Fibroblast of pulmonary artery (primary cell): Measurements from ENCODE around the gene CHST15.

ENCODE experiments used
- DNase-seq: peaks from one replicate; pipeline ENCODE4 v3.0.0-alpha.2; 2010; ENCODE audit warnings: low read depth
- H3K4me3 ChIP-seq: replicated peaks from 2 replicates; pipeline ENCODE4 v1.5.1; 2011; ENCODE audit warnings: low read depth, mild to moderate bottlenecking, control low read depth, low read length, moderate library complexity
- CTCF ChIP-seq: IDR thresholded peaks from 2 replicates; pipeline ENCODE4 v1.5.1; 2011; ENCODE audit warnings: mild to moderate bottlenecking, control low read depth, low read length, inconsistent platforms; ENCODE audit errors: missing control alignments

CHST15 gene

DNA sequence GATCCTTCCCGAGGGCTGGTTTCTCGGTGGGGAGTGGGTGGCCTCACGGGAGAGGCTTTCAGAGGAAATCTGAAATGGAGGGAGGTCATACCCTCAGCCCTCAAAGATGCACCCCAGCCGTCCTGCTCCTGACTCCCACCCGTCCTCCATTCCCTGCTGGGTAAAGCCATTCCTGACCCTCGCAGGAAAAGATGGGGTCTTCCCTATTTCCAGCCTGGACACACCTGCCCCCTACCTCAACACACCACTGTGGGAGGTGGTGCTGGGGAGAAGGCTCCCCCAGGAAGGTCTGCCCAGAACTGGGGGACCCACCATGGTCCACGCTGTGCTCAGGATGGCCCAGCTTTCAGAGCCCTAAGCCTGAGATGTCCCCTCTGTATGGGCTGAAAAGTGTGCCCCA, 86.9 kb downstream of the CHST15 start:
- TF ChIP-seq CTCF: no peak
- DNase-seq: no peak
- no peak overlapping the region for H3K4me3 ChIP-seq

- no peak for DNase-seq
- no peak for TF ChIP-seq CTCF
- H3K4me3 ChIP-seq: no peak overlapping the region
Measured at GRCh38 chr10:124005991-124006392, 87.4 kb downstream of the CHST15 start.

DNA sequence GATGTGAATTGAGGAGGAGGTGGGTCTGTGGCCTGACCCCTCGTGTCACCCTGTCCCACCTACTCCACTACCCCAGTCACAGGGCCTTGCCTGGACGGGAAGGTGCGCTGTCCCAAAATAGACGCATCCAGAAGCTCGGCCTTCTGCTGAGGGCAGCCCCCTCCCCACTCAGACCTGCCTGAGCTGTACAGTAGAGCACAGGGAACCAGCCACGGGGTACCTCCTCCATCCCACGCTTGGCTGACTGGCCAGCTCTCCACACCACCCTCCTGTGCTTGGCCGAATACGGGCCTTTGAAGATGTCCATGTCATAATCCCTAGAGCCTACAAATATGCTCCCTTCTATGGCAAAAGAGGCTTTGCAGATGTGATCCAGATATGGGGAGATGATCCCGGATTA, 88.3 kb downstream of the CHST15 start:
- DNase-seq: no peak
- no peak overlapping the region for H3K4me3 ChIP-seq
- no peak for TF ChIP-seq CTCF

DNA sequence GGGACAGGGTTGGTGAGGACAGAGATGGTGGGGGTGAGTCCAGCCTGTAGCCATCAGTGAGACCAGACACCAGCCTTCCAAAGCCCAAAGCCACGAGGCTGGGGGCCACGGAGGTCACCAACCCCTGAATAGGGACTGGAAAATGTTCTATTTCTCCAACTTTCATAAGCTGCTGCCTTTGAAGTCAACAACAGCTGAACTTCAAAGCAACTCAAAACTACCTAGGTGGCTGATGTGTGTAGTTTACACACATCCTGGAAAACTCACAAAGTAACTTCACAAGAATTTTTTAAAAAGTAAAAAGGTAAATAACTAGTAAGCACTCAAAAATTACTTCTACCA, 88.8 kb downstream of the CHST15 start:
- no peak for TF ChIP-seq CTCF
- no peak for DNase-seq
- no peak overlapping the region for H3K4me3 ChIP-seq

DNA sequence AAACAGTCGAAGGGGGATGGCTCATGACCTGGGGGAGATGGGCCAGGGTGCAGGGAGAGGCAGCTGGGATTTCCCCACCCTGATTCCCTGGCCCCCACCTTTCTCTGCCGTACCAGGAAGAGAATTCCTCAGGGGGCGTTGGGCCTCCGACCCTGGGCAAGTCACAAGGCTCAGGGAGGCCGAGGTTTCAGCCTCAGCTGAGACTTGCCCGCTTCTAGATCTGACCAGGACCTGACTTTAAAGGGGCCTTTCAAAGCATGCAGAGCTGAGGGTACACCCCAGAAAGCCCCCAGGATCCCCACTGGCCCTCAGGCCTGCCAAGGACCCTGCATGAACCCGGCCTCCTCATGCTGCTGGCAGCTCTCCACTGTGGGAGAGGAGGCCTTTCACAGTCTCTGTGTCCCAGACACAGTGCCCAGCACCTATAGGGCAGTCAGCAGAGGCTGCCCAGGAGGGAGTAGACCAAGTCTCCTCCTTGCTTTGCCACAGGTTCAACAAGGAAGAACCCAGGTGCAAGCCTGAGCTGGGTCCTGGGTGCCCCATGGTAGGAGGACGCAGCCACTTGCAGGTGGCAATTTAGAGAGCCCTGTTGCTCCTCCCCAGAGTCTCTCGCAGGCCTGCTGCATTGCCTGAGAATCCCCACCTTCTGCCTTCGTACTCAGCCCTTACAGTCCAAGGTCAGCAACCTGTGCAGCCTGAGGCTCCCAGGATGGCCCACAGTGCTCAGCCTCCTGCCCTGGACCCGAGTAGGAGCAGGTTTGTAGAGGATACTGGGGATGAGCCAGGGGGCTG, 89.3 kb downstream of the CHST15 start:
- H3K4me3 ChIP-seq: no peak overlapping the region
- no peak for DNase-seq
- TF ChIP-seq CTCF: no peak

DNA sequence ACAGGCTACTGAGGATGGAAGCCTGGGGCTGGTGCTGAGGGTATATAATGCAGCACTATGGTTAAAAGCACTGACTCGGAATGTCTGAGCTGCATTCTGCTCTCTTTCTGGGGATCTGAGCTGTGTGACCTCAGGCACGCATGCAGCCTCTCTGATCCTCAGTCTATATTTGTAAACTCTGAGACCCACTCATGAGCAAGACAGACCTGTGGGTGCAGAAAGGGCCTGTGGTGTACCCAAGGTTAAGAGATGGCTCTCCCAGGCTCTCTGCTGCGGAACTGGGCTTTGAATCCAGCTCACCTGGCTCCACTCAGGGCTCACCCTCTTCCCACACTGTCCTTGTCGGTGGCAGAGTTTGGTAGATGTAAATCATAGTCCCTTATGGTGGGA, 89.9 kb downstream of the CHST15 start:
- no peak for TF ChIP-seq CTCF
- no peak for DNase-seq

GRCh38 chr10:124003070-124003419, 90.4 kb downstream of the CHST15 start:
- TF ChIP-seq CTCF: no peak
- no peak for DNase-seq
- H3K4me3 ChIP-seq: no peak overlapping the region

More for the DNA sequence above, 89.9 kb downstream of the CHST15 start:
- no peak overlapping the region for H3K4me3 ChIP-seq
